OCI-LY7 (cell line): ENCODE measurements around the gene NACC2. TPM values are rescaled to one million over a fixed set of nuclear protein-coding genes. Genes with fewer than 3 reads are reported as not detected.
"Not testable (repeated sequence)": the region's sequence is repeated elsewhere in the genome, so short reads cannot be mapped to it uniquely, and the experiment has no call there.

ENCODE experiments used
- BruUV-seq: library from RNA; stranded (reverse); fragments of 400-500 nt; replicated peaks from 2 replicates; lab custom pipeline; 2021; lab: Mats Ljungman, UMichigan
- CTCF ChIA-PET: fragments of 300-600 bp; sonication (Branson Sonifier 250); formaldehyde crosslinking; loops from one replicate; lab custom pipeline; 2022; ENCODE audit warnings: antibody characterized with exemption; ENCODE audit not compliant: unreplicated experiment; lab: Charles Lee
- POLR2A ChIA-PET: fragments of 300-600 bp; sonication (Branson Sonifier 250); formaldehyde crosslinking; loops from one replicate; lab custom pipeline; 2022; ENCODE audit warnings: antibody characterized with exemption; lab: Charles Lee
- DNase-seq: peaks from one replicate; pipeline ENCODE4 v3.0.0-alpha.2; 2015; ENCODE audit warnings: low spot score
- H2AFZ ChIP-seq: fragments of 200-600 bp; sonication (generic), shearing (Covaris generic); 2 replicates; pipeline ENCODE4 v1.6.1; 2014; ENCODE audit warnings: mild to moderate bottlenecking, antibody characterized with exemption, low read length, moderate library complexity
- H3K27ac ChIP-seq: fragments of 200-600 bp; sonication (generic); 2 replicates; pipeline ENCODE4 v1.5.1; 2014; ENCODE audit warnings: mixed run types, low read depth, mild to moderate bottlenecking, moderate library complexity, low read length, inconsistent platforms; ENCODE audit not compliant: poor library complexity, severe bottlenecking
- H3K36me3 ChIP-seq: fragments of 200-600 bp; sonication (generic); 2 replicates; pipeline ENCODE4 v1.6.1; 2014; ENCODE audit warnings: mild to moderate bottlenecking, antibody characterized with exemption, low read length, moderate library complexity, mixed read lengths; ENCODE audit not compliant: insufficient read depth
- H3K4me1 ChIP-seq: fragments of 200-600 bp; sonication (generic); 2 replicates; pipeline ENCODE4 v1.5.1; 2014; ENCODE audit warnings: mild to moderate bottlenecking, low read length; ENCODE audit not compliant: insufficient read depth, poor library complexity, severe bottlenecking
- H3K4me2 ChIP-seq: fragments of 200-600 bp; sonication (generic); 2 replicates; pipeline ENCODE4 v1.6.1; 2014; ENCODE audit warnings: mild to moderate bottlenecking, low read length
- H3K4me3 ChIP-seq: fragments of 200-600 bp; sonication (generic); 2 replicates; pipeline ENCODE4 v1.5.1; 2014; ENCODE audit warnings: mild to moderate bottlenecking, low read depth, low read length; ENCODE audit not compliant: poor library complexity, severe bottlenecking
- H3K79me2 ChIP-seq: fragments of 200-600 bp; sonication (generic); 2 replicates; pipeline ENCODE4 v1.6.1; 2016; ENCODE audit warnings: low read depth, mild to moderate bottlenecking, low read length, moderate library complexity, mixed read lengths; ENCODE audit not compliant: insufficient read depth
- H3K9me2 ChIP-seq: fragments of 200-600 bp; sonication (generic); 2 replicates; pipeline ENCODE4 v1.6.1; 2016; ENCODE audit warnings: mild to moderate bottlenecking, low read length, mixed read lengths; ENCODE audit not compliant: insufficient read depth
- H3K9me3 ChIP-seq: fragments of 200-600 bp; sonication (generic); 2 replicates; pipeline ENCODE4 v1.6.1; 2014; ENCODE audit warnings: mild to moderate bottlenecking, mixed run types, low read length, mixed read lengths
- H4K20me1 ChIP-seq: fragments of 200-600 bp; sonication (generic); 2 replicates; pipeline ENCODE4 v1.6.1; 2014; ENCODE audit warnings: mild to moderate bottlenecking, antibody characterized with exemption, low read length, moderate library complexity, mixed read lengths; ENCODE audit not compliant: insufficient read depth
- EZH2phosphoT487 ChIP-seq: fragments of 200-600 bp; sonication (generic); IDR thresholded peaks from 2 replicates; pipeline ENCODE4 v1.6.1; 2018; ENCODE audit warnings: low read depth, borderline replicate concordance, mild to moderate bottlenecking, mixed run types, antibody characterized with exemption, low read length, moderate library complexity, mixed read lengths
- intact Hi-C: fragments of 100-400 bp; cut with micrococcal nuclease; formaldehyde crosslinking; loops from one replicate; pipeline ENCODE4 v1.10.0; 2022; ENCODE audit not compliant: unreplicated experiment
- total RNA-seq, 2 experiments: library from RNA; depleted of rRNA in 1 of 2; stranded (reverse); fragments of >200 nt in 1 of 2; shearing (Covaris generic) in 1 of 2; gene quantifications; 2 replicates each; pipeline ENCODE4 v1.2.3, GENCODE V29; 2014 to 2022
- TF ChIP-seq, protein P1 (sequence below): fragments of 200-600 bp; sonication (generic); conservative IDR thresholded peaks from 2 replicates; pipeline ENCODE4 v1.5.1; 2014; ENCODE audit warnings: mild to moderate bottlenecking, antibody characterized with exemption, low read length, moderate library complexity, mixed read lengths

NACC2 gene
- total RNA-seq, 2 experiments from 2014 or later, result 0.38 to 0.72 TPM

DNA sequence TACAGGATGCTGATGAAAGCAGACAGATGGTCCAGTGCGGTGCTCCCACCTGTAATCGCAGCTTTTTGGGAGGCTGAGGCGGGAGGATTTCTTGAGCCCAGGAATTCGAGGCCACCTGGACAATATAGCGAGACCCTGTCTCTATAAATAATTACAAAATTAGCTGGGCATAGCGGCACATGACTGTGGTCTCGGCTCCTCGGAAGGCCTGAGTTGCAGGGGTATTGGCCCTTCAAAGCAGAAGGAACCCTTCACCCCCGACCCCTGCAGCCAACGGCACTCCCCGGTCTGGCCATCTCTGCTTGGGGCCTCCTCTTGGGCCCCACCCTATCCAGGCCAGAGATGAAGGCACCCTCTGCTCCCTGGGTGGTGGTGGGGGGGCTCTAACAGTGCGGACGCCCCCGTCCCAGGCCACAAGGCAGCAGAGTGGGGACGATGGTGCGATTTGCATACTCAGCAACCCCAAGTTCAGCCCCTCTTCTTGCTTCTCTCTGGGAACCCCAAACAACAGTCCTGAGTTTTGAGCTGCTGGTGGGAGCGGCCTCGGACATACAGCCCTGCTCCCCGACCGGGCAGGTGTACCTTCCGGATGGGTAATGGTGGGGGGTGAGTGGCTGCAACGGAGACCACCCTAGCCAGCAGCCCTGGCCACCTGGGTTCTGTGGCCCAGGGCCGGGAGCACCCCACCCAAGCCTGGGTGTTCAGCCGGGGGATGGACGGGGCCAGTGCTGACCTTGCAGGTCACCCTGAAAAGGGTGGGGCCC is 50.7 kb downstream of the NACC2 start:
- Histone ChIP-seq H3K9me2 (no peaks in the 10 kb centered on the region), H3K79me2 (no peaks in the 10 kb centered on the region), H3K4me2 (no peak overlapping the region), H3K36me3 (no peaks in the 10 kb centered on the region), H3K9me3 (peaks cover 4% of the 10 kb centered on the region), H3K4me1 (no peaks in the 10 kb centered on the region), H4K20me1 (no peaks in the 10 kb centered on the region), H3K27ac (no peak overlapping the region), H2AFZ (no peak overlapping the region), H3K4me3 (no peak overlapping the region)
- no peak for DNase-seq
- intact Hi-C loops, result no loop called here
- ChIA-PET CTCF (no interaction called here), POLR2A (no interaction called here)
- BruUV-seq, result no TSS peak
- TF ChIP-seq, protein P1, sequence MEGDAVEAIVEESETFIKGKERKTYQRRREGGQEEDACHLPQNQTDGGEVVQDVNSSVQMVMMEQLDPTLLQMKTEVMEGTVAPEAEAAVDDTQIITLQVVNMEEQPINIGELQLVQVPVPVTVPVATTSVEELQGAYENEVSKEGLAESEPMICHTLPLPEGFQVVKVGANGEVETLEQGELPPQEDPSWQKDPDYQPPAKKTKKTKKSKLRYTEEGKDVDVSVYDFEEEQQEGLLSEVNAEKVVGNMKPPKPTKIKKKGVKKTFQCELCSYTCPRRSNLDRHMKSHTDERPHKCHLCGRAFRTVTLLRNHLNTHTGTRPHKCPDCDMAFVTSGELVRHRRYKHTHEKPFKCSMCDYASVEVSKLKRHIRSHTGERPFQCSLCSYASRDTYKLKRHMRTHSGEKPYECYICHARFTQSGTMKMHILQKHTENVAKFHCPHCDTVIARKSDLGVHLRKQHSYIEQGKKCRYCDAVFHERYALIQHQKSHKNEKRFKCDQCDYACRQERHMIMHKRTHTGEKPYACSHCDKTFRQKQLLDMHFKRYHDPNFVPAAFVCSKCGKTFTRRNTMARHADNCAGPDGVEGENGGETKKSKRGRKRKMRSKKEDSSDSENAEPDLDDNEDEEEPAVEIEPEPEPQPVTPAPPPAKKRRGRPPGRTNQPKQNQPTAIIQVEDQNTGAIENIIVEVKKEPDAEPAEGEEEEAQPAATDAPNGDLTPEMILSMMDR, result no peak
- TF ChIP-seq EZH2phosphoT487, result no peak

DNA sequence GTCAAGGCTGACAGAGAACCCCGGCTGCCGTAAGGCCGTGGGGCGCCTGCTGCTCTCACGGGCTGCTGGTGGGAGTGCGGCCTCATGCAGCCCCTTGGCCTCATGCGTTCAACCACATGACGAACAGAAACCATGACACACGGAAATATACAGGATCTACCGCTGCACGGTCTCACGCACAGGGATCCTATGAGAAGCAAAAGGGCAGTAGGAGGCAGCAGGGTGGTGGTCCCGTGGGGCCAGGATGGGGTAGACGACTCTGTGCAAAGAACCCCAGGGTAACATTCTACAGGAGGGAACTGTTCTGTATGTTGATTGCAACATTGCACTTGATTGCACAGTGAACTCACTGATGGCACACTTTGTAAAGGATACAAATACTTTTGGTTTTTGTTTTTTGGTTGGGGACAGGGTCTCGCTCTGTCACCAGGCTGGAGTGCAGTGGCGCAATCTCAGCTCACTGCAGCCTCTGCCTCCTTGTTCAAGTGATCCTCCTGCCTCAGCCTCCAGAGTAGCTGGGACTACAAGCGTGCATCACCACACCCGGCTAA is 51.6 kb downstream of the NACC2 start:
- H3K4me3 ChIP-seq, result no peak overlapping the region
- no peak overlapping the region for H2AFZ ChIP-seq
- H3K9me2 ChIP-seq, result no peaks in the 10 kb centered on the region
- TF ChIP-seq, protein P1, result no peak
- no peak for TF ChIP-seq EZH2phosphoT487
- no peaks in the 10 kb centered on the region for H3K79me2 ChIP-seq
- no peaks in the 10 kb centered on the region for H3K4me1 ChIP-seq
- no peaks in the 10 kb centered on the region for H4K20me1 ChIP-seq
- no peak overlapping the region for H3K27ac ChIP-seq
- H3K4me2 ChIP-seq, result no peak overlapping the region
- H3K9me3 ChIP-seq, result peaks cover 12% of the 10 kb centered on the region
- no peak for DNase-seq
- H3K36me3 ChIP-seq, result no peaks in the 10 kb centered on the region
- intact Hi-C loops, result no loop called here
- ChIA-PET POLR2A (no interaction called here), CTCF (no interaction called here)
- BruUV-seq, result no TSS peak

DNA sequence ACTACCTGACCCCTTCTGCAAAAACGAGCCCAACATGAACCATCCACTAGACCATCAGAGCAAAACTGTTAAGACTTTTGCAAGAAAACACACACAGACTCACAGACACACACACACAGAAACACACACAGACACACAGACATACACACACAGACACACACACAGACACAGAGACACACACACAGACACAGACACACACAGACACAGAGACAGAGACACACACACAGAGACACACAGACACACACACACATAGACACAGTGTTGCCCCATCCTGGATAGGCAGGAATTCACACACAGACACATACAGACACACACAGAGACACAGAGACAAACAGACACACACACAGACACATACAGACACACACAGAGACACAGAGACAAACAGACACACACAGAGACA is 52.5 kb downstream of the NACC2 start:
- BruUV-seq, result no TSS peak
- Histone ChIP-seq H3K9me2 (no peaks in the 10 kb centered on the region), H3K27ac (no peak overlapping the region), H3K4me2 (no peak overlapping the region), H2AFZ (no peak overlapping the region), H4K20me1 (no peaks in the 10 kb centered on the region), H3K4me3 (no peak overlapping the region), H3K4me1 (no peaks in the 10 kb centered on the region), H3K9me3 (peaks cover 12% of the 10 kb centered on the region), H3K79me2 (no peaks in the 10 kb centered on the region), H3K36me3 (no peaks in the 10 kb centered on the region)
- no peak for DNase-seq
- TF ChIP-seq, protein P1, result no peak
- TF ChIP-seq EZH2phosphoT487, result no peak
- CTCF ChIA-PET, result no interaction called here
- intact Hi-C loops, result no loop called here
- POLR2A ChIA-PET, result no interaction called here

DNA sequence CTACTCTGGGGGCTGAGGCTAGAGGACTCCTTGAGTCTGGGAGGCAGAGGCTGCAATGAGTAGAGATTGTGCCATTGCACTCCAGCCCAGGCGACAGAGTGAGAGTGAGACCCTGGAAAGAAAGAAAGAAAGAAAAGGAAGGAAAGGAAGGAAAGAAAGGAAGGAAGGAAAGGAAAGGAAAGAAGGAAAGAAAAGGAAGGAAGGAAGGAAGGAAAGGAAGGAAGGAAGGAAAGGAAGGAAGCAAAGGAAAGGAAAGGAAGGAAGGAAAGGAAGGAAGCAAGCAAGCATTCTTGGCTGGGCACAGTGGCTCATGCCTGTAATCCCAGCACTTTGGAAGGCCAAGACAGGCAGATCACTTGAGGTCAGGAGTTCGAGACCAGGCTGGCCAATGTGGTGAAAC is 54.2 kb downstream of the NACC2 start:
- BruUV-seq, H4K20me1 ChIP-seq, H3K79me2 ChIP-seq, H3K4me1 ChIP-seq, H3K9me2 ChIP-seq, POLR2A ChIA-PET, H3K36me3 ChIP-seq, intact Hi-C loops, H3K4me2 ChIP-seq, H3K27ac ChIP-seq, CTCF ChIA-PET, DNase-seq, H3K4me3 ChIP-seq, H2AFZ ChIP-seq: not testable (repeated sequence)
- peaks cover 23% of the 10 kb centered on the region for H3K9me3 ChIP-seq
